HG03175 (cell line): ENCODE results near the gene HIF3A.
A peak's percentile ranks its signal among the peaks of the same experiment; 100 is the strongest.
"Not testable (repeated sequence)": the region's sequence is repeated elsewhere in the genome, so short reads cannot be mapped to it uniquely, and the experiment has no call there.

Experiments used
- ATAC-seq: cut with Tn5 transposase; IDR thresholded peaks from one replicate; pipeline ENCODE4 v1.9.1; 2021; ENCODE audit warnings: mild to moderate bottlenecking, moderate library complexity; ENCODE audit not compliant: unreplicated experiment

Gene HIF3A

GRCh38 chr19:46296722-46297461, at the start of gene HIF3A:
Gene HIF3A, plus strand, starts transcription at chr19:46297042. Its CDS starts 35 bp downstream, at chr19:46297077.
- no peak for ATAC-seq

- no peak for ATAC-seq
Observed at GRCh38 chr19:46250076-46250735, 46.6 kb upstream of the HIF3A start.

- ATAC-seq = no peak
Observed at GRCh38 chr19:46251416-46251815, 45.4 kb upstream of the HIF3A start.

- ATAC-seq = no peak
Observed at GRCh38 chr19:46254776-46255175, 42.1 kb upstream of the HIF3A start.

- ATAC-seq = no peak
Observed at GRCh38 chr19:46256855-46257254, 40.0 kb upstream of the HIF3A start.

- ATAC-seq = not testable (repeated sequence)
Observed at GRCh38 chr19:46261501-46261900, 35.3 kb upstream of the HIF3A start.

GRCh38 chr19:46262684-46263296, 34.1 kb upstream of the HIF3A start:
- ATAC-seq = peak; percentile 79

GRCh38 chr19:46264801-46265200, 32.0 kb upstream of the HIF3A start:
- ATAC-seq = not testable (repeated sequence)

- no peak for ATAC-seq
Observed at GRCh38 chr19:46265217-46265828, 31.5 kb upstream of the HIF3A start.

GRCh38 chr19:46269101-46269500, 27.7 kb upstream of the HIF3A start:
- no peak for ATAC-seq

GRCh38 chr19:46270521-46271256, 26.2 kb upstream of the HIF3A start:
- ATAC-seq = no peak

GRCh38 chr19:46271481-46272197, 25.2 kb upstream of the HIF3A start:
- no peak for ATAC-seq

GRCh38 chr19:46273931-46274330, 22.9 kb upstream of the HIF3A start:
- not testable (repeated sequence) for ATAC-seq

GRCh38 chr19:46279177-46279576, 17.7 kb upstream of the HIF3A start:
- no peak for ATAC-seq

- no peak for ATAC-seq
Observed at GRCh38 chr19:46283771-46284170, 13.1 kb upstream of the HIF3A start.

- ATAC-seq = no peak
Observed at GRCh38 chr19:46284635-46285034, 12.2 kb upstream of the HIF3A start.

GRCh38 chr19:46287585-46287984, 9.3 kb upstream of the HIF3A start:
- no peak for ATAC-seq

- no peak for ATAC-seq
Observed at GRCh38 chr19:46288896-46289588, 7.8 kb upstream of the HIF3A start.

GRCh38 chr19:46289724-46290619, 6.9 kb upstream of the HIF3A start:
- ATAC-seq = no peak
